Endothelial cell (in vitro differentiated cells): Measurements from ENCODE around the gene C12orf60. TPM values are rescaled to one million over a fixed set of nuclear protein-coding genes. Genes with fewer than 3 reads are reported as not detected.

Experiments
- DNase-seq: peaks from one replicate; pipeline ENCODE4 v3.0.0; 2021; ENCODE audit warnings: low spot score
- H3K27ac Mint-ChIP-seq: one replicate; pipeline ENCODE4 v1.8.0; 2021; ENCODE audit warnings: mixed read lengths, inconsistent platforms; ENCODE audit not compliant: unreplicated experiment
- H3K27me3 Mint-ChIP-seq: one replicate; pipeline ENCODE4 v1.8.0; 2021; ENCODE audit warnings: mild to moderate bottlenecking, moderate library complexity, mixed read lengths, inconsistent platforms; ENCODE audit not compliant: unreplicated experiment
- H3K36me3 Mint-ChIP-seq: one replicate; pipeline ENCODE4 v1.8.0; 2021; ENCODE audit warnings: mild to moderate bottlenecking, low read depth, mixed read lengths, inconsistent platforms; ENCODE audit not compliant: unreplicated experiment
- H3K4me1 Mint-ChIP-seq: one replicate; pipeline ENCODE4 v1.8.0; 2021; ENCODE audit warnings: mild to moderate bottlenecking, mixed read lengths, inconsistent platforms; ENCODE audit not compliant: unreplicated experiment
- H3K4me3 Mint-ChIP-seq: one replicate; pipeline ENCODE4 v1.8.0; 2021; ENCODE audit warnings: mild to moderate bottlenecking, mixed read lengths, inconsistent platforms; ENCODE audit not compliant: unreplicated experiment
- H3K9me3 Mint-ChIP-seq: one replicate; pipeline ENCODE4 v1.8.0; 2021; ENCODE audit warnings: mixed read lengths, inconsistent platforms; ENCODE audit not compliant: unreplicated experiment
- CTCF ChIP-seq: fragments of 200-600 bp; sonication (generic); IDR thresholded peaks from one replicate; pipeline ENCODE4 v1.5.0; 2021; ENCODE audit warnings: antibody characterized with exemption; ENCODE audit not compliant: unreplicated experiment
- total RNA-seq: library from RNA; stranded (reverse); fragmentation: NEBNext Ultra II Directional; extraction: Animal tissue kit (Norgen Biotek cat#: 25700); gene quantifications from one replicate; pipeline ENCODE4 v1.2.1, GENCODE V29; 2021; ENCODE audit not compliant: unreplicated experiment

The C12orf60 gene
- total RNA-seq, 1 donor from 2014 or later: 1.8 TPM

GRCh38 chr12:14766649-14767215 lies 36.7 kb upstream of the C12orf60 start:
- Mint-ChIP-seq H3K36me3 (peaks cover 5% of the 10 kb centered on the region), H3K4me3 (no peak overlapping the region), H3K27ac (no peak overlapping the region), H3K4me1 (peaks cover 4% of the 10 kb centered on the region), H3K9me3 (peaks cover 3% of the 10 kb centered on the region), H3K27me3 (peaks cover 18% of the 10 kb centered on the region)
- no peak for TF ChIP-seq CTCF
- DNase-seq: no peak

GRCh38 chr12:14767617-14768016 lies 35.9 kb upstream of the C12orf60 start:
- H3K27ac Mint-ChIP-seq: no peak overlapping the region
- H3K9me3 Mint-ChIP-seq: no peaks in the 10 kb centered on the region
- no peak for TF ChIP-seq CTCF
- H3K36me3 Mint-ChIP-seq: peaks cover 5% of the 10 kb centered on the region
- H3K27me3 Mint-ChIP-seq: peaks cover 18% of the 10 kb centered on the region
- H3K4me3 Mint-ChIP-seq: no peak overlapping the region
- H3K4me1 Mint-ChIP-seq: peaks cover 10% of the 10 kb centered on the region
- DNase-seq: no peak

GRCh38 chr12:14768823-14769405 lies 34.6 kb upstream of the C12orf60 start:
- DNase-seq: peak; percentile 6
- peak overlapping the region; percentile 92 for H3K27ac Mint-ChIP-seq
- H3K4me1 Mint-ChIP-seq: peaks cover 10% of the 10 kb centered on the region
- peaks cover 5% of the 10 kb centered on the region for H3K36me3 Mint-ChIP-seq
- H3K27me3 Mint-ChIP-seq: peaks cover 18% of the 10 kb centered on the region
- TF ChIP-seq CTCF: no peak
- H3K9me3 Mint-ChIP-seq: no peaks in the 10 kb centered on the region
- H3K4me3 Mint-ChIP-seq: peak overlapping the region; percentile 98

- H3K27ac Mint-ChIP-seq: peak overlapping the region; percentile 92
- TF ChIP-seq CTCF: no peak
- H3K9me3 Mint-ChIP-seq: no peaks in the 10 kb centered on the region
- H3K36me3 Mint-ChIP-seq: peaks cover 5% of the 10 kb centered on the region
- H3K4me3 Mint-ChIP-seq: peak overlapping the region; percentile 98
- H3K27me3 Mint-ChIP-seq: peaks cover 22% of the 10 kb centered on the region
- peaks cover 14% of the 10 kb centered on the region for H3K4me1 Mint-ChIP-seq
- DNase-seq: peak; percentile 59
These were observed 34.0 kb upstream of the C12orf60 start for GRCh38 chr12:14769466-14769968.

GRCh38 chr12:14769969-14770495 lies 33.4 kb upstream of the C12orf60 start:
- peaks cover 5% of the 10 kb centered on the region for H3K36me3 Mint-ChIP-seq
- peak overlapping the region; percentile 98 for H3K4me3 Mint-ChIP-seq
- DNase-seq: peak; percentile 88
- peaks cover 15% of the 10 kb centered on the region for H3K4me1 Mint-ChIP-seq
- H3K27ac Mint-ChIP-seq: peak overlapping the region; percentile 92
- no peaks in the 10 kb centered on the region for H3K9me3 Mint-ChIP-seq
- TF ChIP-seq CTCF: peak; percentile 79
- peaks cover 25% of the 10 kb centered on the region for H3K27me3 Mint-ChIP-seq
